Activated T-cell treated with anti-CD3 and anti-CD28 coated beads, Interleukin-2, amount 50 U/mL, for 72 hours (primary cell): ENCODE results near the gene C2CD5. TPM values are rescaled to one million over a fixed set of nuclear protein-coding genes. Genes with fewer than 3 reads are reported as not detected.

Experiments used
- ATAC-seq, 2 donors: fragments of 150-1000 bp; cut with Tn5 transposase; replicated peaks in 1 of 2; 2 replicates each; pipeline ENCODE4 v1.10.0; 2021; ENCODE audit warnings: moderate library complexity in 2 of 2, mild to moderate bottlenecking in 1 of 2
- DNase-seq, 2 donors: peaks; one replicate each; pipeline ENCODE4 v3.0.0; 2021 to 2022; ENCODE audit warnings: mixed read lengths in 1 of 2
- H3K27ac Mint-ChIP-seq: one replicate; pipeline ENCODE4 v1.8.0; 2022; ENCODE audit warnings: mild to moderate bottlenecking, moderate library complexity, mixed read lengths
- H3K27me3 Mint-ChIP-seq: one replicate; pipeline ENCODE4 v1.8.0; 2022; ENCODE audit warnings: low read depth, mixed read lengths
- H3K36me3 Mint-ChIP-seq, 2 donors: one replicate each; pipeline ENCODE4 v1.8.0; 2022; ENCODE audit warnings: mixed read lengths in 2 of 2, mild to moderate bottlenecking in 1 of 2; ENCODE audit not compliant: insufficient read depth in 2 of 2
- H3K4me1 Mint-ChIP-seq: one replicate; pipeline ENCODE4 v1.8.0; 2022; ENCODE audit warnings: low read depth, mixed read lengths
- H3K4me3 Mint-ChIP-seq, 2 donors: one replicate each; pipeline ENCODE4 v1.8.0; 2022; ENCODE audit warnings: mild to moderate bottlenecking in 2 of 2, mixed read lengths in 2 of 2, moderate library complexity in 2 of 2
- H3K9me3 Mint-ChIP-seq, 2 donors: one replicate each; pipeline ENCODE4 v1.8.0; 2022; ENCODE audit warnings: mixed read lengths in 2 of 2
- total RNA-seq, 2 donors: library from RNA; stranded (reverse); gene quantifications; one replicate each; pipeline ENCODE4 v1.2.3, GENCODE V29; 2022

The C2CD5 gene, protein sequence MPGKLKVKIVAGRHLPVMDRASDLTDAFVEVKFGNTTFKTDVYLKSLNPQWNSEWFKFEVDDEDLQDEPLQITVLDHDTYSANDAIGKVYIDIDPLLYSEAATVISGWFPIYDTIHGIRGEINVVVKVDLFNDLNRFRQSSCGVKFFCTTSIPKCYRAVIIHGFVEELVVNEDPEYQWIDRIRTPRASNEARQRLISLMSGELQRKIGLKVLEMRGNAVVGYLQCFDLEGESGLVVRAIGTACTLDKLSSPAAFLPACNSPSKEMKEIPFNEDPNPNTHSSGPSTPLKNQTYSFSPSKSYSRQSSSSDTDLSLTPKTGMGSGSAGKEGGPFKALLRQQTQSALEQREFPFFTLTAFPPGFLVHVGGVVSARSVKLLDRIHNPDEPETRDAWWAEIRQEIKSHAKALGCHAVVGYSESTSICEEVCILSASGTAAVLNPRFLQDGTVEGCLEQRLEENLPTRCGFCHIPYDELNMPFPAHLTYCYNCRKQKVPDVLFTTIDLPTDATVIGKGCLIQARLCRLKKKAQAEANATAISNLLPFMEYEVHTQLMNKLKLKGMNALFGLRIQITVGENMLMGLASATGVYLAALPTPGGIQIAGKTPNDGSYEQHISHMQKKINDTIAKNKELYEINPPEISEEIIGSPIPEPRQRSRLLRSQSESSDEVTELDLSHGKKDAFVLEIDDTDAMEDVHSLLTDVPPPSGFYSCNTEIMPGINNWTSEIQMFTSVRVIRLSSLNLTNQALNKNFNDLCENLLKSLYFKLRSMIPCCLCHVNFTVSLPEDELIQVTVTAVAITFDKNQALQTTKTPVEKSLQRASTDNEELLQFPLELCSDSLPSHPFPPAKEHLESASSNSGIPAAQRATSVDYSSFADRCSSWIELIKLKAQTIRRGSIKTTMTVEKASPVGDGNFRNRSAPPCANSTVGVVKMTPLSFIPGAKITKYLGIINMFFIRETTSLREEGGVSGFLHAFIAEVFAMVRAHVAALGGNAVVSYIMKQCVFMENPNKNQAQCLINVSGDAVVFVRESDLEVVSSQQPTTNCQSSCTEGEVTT
- 10 to 100 TPM; 37.4 to 44.1 TPM for total RNA-seq

DNA sequence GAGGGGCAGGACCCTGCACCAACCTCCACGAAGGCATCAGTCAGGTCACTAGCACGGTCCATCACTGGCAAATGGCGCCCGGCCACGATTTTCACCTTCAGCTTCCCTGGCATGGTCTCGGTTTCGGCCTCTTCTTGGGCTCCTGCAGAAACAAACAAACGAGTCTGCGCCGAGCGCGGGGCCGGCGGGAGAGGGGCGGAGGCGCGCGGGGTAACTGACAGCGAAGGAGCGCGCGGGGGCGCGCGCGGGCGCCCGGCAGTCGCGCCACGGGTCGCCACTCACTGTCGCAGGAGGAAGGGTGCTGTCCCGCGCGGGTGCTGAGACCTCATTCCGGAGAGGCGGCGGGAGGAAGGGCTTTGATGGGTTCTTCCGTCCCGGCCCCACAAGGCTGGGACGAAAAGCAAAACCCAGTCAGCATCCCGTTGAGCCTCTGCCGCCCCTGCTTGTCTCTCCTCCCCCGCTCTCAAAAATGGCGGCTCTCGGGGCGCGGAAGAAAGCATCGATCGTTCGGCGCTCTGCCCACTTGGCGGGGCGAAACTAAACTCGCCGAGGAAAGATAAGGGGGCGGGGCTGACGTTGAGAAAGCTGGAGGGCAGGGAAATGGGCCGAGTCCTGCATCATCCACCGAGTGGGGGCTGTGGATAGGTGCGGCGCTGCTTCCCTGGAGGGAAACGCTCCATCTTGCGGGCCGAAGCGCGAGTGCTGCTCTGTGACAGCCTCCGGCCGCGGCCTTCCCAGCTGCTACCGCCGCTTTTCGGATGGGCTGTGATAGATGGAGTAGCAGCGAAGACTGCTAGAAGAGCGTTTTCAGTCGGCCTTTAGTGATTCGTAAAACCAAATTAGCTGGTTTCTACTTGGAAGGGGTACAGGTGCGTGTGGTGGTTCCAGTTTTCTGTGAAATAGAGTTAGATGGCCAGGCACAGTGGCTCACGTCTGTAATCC is at the start of gene C2CD5:
TSS of gene C2CD5 (minus strand) at position 505 of the 942 bp plus-strand sequence. CDS start at position 113, 392 bp downstream.
- Mint-ChIP-seq H3K36me3 (peaks cover 8 to 11% of the 10 kb centered on the region in 2 donors), H3K27ac (peak within 1 kb of the TSS; percentile 73), H3K4me3 (peak within 1 kb of the TSS; percentile 91 to 98), H3K27me3 (peaks cover 8% of the 10 kb centered on the region), H3K4me1 (peaks cover 39% of the 10 kb centered on the region), H3K9me3 (peaks cover 0 to 2% of the 10 kb centered on the region in 2 donors)
- DNase-seq (peak; percentile 94 to 96), ATAC-seq (peak; percentile 87 to 88)

DNA sequence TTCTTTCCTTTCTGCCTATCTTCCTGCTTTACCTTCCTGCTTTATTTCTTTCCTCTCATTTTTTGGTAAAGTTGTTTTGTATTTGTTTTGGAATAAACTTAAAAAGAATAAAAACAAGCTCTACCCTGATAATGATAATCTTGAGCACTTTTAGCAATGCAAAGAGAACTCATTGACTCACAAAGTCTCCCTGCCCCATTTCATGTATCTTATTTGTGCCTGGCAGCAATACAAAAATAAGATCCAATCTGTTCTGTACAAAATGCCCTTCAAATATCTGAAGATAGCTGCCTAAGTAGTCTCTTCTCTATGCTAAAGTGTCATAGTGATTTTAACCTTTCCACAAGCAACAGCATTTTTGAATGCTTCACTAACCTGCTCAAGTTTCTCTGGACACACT is 49.5 kb upstream of the C2CD5 start:
- DNase-seq (no peak), ATAC-seq (no peak)
- Mint-ChIP-seq H3K4me1 (peaks cover 8% of the 10 kb centered on the region), H3K27ac (peak overlapping the region; percentile 8), H3K9me3 (no peaks in the 10 kb centered on the region), H3K27me3 (no peaks in the 10 kb centered on the region), H3K36me3 (no peaks in the 10 kb centered on the region), H3K4me3 (no peak overlapping the region)

DNA sequence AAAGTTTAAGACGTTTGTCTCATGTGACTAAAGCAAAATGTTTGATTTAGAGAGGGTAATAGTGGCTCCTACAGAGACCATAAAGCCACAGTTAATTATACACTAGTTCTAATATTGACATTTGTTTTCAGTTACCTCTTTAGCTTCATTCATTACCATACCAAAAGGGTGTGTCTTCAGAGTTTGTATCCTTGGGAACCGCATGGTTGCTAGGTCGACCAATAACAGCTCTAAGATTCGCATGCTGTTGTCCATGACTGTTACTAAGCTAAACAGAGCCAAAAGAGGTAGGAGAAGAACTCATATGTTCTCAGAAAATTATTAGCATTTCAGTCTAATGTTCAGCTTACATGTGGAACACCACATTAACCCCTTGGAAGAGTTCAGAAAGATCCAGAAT is 44.5 kb upstream of the C2CD5 start:
- no peaks in the 10 kb centered on the region for H3K36me3 Mint-ChIP-seq
- ATAC-seq (no peak), DNase-seq (no peak)
- no peak overlapping the region for H3K4me3 Mint-ChIP-seq
- H3K4me1 Mint-ChIP-seq, result no peaks in the 10 kb centered on the region
- H3K27me3 Mint-ChIP-seq, result peaks cover 6% of the 10 kb centered on the region
- H3K27ac Mint-ChIP-seq, result no peak overlapping the region
- no peaks in the 10 kb centered on the region for H3K9me3 Mint-ChIP-seq

DNA sequence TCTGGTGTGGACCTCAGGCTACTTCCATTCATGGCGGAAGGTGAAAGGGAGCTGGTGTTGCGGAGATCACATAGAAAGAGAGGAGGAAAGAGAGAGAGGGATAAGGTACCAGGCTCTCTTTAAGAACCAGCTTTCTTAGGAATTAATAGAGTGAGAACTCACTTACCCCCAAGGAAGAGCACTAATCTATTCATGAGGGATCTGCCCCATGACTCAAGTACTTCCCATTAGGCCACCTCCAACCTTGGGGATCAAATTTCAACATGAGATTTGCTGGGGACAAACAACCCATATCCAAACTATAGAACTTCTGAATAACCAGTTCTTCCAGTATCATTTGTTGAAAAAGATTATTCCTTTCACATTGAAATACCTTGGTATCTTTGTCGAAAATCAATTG is 34.0 kb upstream of the C2CD5 start:
- DNase-seq (no peak), ATAC-seq (no peak)
- no peak overlapping the region for H3K4me3 Mint-ChIP-seq
- no peaks in the 10 kb centered on the region for H3K27me3 Mint-ChIP-seq
- H3K4me1 Mint-ChIP-seq, result no peaks in the 10 kb centered on the region
- H3K36me3 Mint-ChIP-seq, result no peaks in the 10 kb centered on the region
- no peak overlapping the region for H3K27ac Mint-ChIP-seq
- H3K9me3 Mint-ChIP-seq, result no peaks in the 10 kb centered on the region

DNA sequence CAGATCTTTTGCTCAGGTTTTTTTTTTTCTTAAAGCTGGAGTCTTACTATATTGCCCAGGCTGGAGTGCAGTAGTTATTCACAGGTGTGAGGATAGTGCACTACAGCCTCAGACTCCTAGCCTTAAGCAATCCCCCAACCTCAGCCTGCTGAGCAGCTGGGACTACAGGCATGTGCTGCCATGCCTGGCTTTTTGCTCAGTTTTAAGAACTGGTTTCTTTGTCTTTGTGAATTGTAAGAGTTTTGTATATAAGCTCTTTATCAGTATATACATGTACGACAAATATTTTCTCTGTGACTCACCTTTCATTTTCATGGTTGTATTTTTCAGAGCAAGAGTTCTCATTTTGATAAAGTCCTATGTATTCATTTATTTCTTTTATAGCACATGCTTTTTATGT is 33.3 kb upstream of the C2CD5 start:
- no peaks in the 10 kb centered on the region for H3K4me1 Mint-ChIP-seq
- no peak for DNase-seq
- no peak overlapping the region for H3K4me3 Mint-ChIP-seq
- H3K36me3 Mint-ChIP-seq, result no peaks in the 10 kb centered on the region
- no peaks in the 10 kb centered on the region for H3K9me3 Mint-ChIP-seq
- no peak overlapping the region for H3K27ac Mint-ChIP-seq
- no peaks in the 10 kb centered on the region for H3K27me3 Mint-ChIP-seq
- no peak for ATAC-seq

DNA sequence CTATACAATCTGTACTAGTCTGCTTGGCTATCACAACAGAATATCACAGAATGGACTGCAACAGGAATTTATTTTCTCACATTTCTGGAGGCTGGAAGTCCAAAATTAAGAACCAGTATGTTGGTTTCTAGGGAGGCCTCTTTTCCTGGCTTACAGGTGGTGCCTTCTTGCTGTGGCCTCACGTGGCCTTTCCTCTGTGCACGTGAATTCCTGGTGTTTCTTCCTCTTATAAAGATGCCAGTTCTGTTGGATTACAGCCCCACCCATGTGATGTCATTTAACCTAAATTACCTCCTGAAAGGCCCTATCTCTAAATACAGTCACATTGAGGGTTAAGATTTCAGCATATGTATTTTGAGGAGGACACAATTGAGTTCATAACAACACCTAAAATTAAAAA is 32.1 kb upstream of the C2CD5 start:
- H3K36me3 Mint-ChIP-seq, result no peaks in the 10 kb centered on the region
- no peak overlapping the region for H3K27ac Mint-ChIP-seq
- no peaks in the 10 kb centered on the region for H3K27me3 Mint-ChIP-seq
- DNase-seq (no peak), ATAC-seq (no peak)
- no peaks in the 10 kb centered on the region for H3K9me3 Mint-ChIP-seq
- H3K4me3 Mint-ChIP-seq, result no peak overlapping the region
- H3K4me1 Mint-ChIP-seq, result no peaks in the 10 kb centered on the region

DNA sequence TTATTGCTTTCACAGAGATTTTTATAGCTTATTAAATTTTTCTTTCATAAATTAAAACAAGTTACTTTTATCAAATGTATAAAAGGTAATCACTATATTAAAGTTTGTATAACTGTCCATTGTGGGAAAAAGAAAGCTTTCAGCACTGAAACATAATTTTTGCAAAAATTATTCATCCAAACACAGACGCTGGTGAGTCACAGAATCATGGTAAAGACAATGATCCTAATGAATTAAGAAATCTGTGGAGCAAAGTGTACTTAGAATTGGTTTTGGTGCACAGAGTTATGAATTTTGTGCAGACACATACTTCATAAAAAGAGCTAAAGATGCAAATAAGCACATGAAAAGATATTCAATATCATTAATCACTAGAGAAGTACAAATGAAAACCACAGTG is 31.7 kb upstream of the C2CD5 start:
- Mint-ChIP-seq H3K4me3 (no peak overlapping the region), H3K4me1 (no peaks in the 10 kb centered on the region), H3K27ac (no peak overlapping the region), H3K27me3 (no peaks in the 10 kb centered on the region), H3K36me3 (no peaks in the 10 kb centered on the region), H3K9me3 (no peaks in the 10 kb centered on the region)
- DNase-seq (no peak), ATAC-seq (no peak)

DNA sequence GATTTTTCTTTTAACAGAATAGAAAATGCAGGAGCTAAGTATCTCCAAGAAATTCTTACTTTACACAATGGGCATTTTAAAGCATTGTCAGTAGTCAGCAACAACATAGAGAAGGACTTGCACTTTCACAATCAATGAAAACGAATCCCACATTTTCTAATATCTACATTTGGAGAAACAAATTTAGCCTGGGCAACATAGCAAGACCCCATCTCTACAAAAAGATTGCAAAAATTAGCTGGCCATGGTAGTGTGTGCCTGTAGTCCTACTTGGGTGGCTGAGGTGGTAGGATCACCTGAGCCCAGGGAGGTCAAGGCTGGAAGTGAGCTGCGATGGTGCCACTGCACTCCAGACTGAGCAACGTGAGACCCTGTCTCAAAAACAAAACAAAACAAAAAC is 30.6 kb upstream of the C2CD5 start:
- H3K9me3 Mint-ChIP-seq, result no peaks in the 10 kb centered on the region
- no peak overlapping the region for H3K4me3 Mint-ChIP-seq
- no peak for DNase-seq

DNA sequence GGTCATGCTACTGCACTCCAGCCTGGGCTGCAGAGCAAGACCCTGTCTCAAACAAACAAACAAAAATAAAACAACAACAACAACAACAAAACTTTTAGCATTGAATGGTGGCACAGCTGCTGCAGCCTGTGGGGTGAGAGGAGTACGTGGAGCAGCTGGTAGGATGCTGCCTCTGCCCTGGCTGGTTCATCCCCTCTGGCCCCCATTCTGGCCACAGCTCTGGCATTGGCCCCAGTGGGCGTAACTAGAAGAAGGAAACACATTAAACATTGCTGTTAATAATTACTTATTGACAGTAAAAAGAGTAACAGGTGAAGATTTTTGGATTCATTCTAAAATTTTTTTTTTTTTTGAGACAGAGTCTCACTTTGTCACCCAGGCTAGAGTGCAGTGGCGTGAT is 28.8 kb upstream of the C2CD5 start:
- Mint-ChIP-seq H3K4me1 (no peaks in the 10 kb centered on the region), H3K36me3 (no peaks in the 10 kb centered on the region), H3K27me3 (no peaks in the 10 kb centered on the region), H3K4me3 (no peak overlapping the region), H3K9me3 (no peaks in the 10 kb centered on the region), H3K27ac (no peak overlapping the region)
- ATAC-seq (no peak), DNase-seq (no peak)

More for the DNA sequence above, 30.6 kb upstream of the C2CD5 start:
- H3K36me3 Mint-ChIP-seq, result no peaks in the 10 kb centered on the region
- H3K27me3 Mint-ChIP-seq, result no peaks in the 10 kb centered on the region
- no peaks in the 10 kb centered on the region for H3K4me1 Mint-ChIP-seq
- ATAC-seq, result no peak
- H3K27ac Mint-ChIP-seq, result no peak overlapping the region

DNA sequence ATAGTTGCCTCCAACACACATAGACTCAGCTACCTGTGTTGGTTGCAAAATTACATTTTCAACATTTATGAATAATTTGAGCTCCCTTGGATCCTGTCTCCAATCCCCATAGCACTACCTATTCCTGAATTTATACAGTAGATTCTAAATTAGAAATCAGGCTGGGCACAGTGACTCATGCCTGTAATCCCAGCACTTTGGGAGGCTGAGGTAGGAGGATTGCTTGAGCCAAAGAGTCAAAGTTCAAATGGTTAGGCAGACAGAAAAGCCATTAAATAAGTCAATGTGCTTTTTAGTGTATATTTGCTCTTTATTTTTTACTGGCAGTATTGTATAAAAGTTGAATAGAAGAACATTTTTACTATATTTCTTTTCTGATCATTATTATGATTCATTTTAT is 24.9 kb upstream of the C2CD5 start:
- Mint-ChIP-seq H3K27me3 (no peaks in the 10 kb centered on the region), H3K9me3 (no peaks in the 10 kb centered on the region), H3K4me3 (no peak overlapping the region), H3K27ac (no peak overlapping the region), H3K4me1 (no peaks in the 10 kb centered on the region), H3K36me3 (no peaks in the 10 kb centered on the region)
- no peak for ATAC-seq
- DNase-seq, result no peak

DNA sequence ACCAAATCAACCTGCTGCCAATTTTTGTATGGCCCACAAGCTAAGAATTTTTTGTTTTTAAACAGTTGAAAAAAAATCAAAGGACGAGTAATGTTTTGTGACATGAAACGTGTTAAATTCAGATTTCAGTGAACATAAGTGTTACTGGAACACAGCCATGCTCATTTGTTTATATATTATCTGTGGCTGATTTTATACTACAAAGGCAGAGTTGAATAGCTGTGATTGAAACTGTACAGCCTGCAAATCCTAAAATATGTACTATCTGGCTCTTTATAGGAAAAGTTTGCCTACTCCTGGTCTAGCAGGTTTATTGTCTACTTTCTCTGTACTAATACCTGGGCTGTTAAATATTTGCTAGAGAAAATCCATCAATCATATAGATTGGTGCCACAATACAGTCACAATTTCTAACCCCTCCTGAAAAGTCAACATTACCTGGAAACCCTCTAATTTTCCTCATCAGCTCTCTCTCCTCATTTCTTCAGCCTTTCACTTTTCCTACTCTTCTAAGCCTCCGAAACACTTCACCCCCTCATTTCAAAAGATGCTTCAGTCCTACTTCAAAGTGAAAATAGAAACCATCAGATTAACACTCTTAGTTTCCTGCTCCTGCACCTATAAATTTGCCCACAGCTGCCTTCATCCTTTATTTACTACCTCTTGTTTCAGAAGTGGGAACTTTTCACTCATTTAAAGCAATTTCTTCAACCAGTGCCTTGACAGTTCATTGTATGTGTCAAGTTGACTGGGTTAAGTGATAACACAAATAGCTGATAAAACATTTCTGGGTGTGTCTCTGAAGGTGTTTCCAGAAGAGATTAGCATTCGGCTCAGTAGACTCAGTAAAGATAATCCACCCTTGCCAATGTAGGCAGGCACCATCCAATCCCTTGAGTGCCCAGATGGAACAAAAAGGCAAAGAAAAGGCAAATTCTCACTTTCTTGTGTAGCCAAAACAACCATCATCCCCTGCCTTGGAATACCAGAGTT is 18.0 kb upstream of the C2CD5 start:
- H3K9me3 Mint-ChIP-seq, result no peaks in the 10 kb centered on the region
- ATAC-seq (peak in 1 of 2 donors; percentile 44), DNase-seq (no peak)
- no peaks in the 10 kb centered on the region for H3K27me3 Mint-ChIP-seq
- no peak overlapping the region for H3K27ac Mint-ChIP-seq
- H3K36me3 Mint-ChIP-seq, result no peaks in the 10 kb centered on the region
- no peaks in the 10 kb centered on the region for H3K4me1 Mint-ChIP-seq
- no peak overlapping the region for H3K4me3 Mint-ChIP-seq
